HG03354 (cell line): ENCODE data around the gene CAPN10.
"Not testable (repeated sequence)": the region's sequence is repeated elsewhere in the genome, so short reads cannot be mapped to it uniquely, and the experiment has no call there.

ENCODE experiments used
- ATAC-seq: cut with Tn5 transposase; IDR thresholded peaks from one replicate; pipeline ENCODE4 v1.9.1; 2021; ENCODE audit warnings: mild to moderate bottlenecking; ENCODE audit not compliant: unreplicated experiment, poor library complexity, severe bottlenecking

CAPN10 gene

GRCh38 chr2:240561325-240561971, 25.1 kb upstream of the CAPN10 start:
- peak; percentile 3 for ATAC-seq

GRCh38 chr2:240563231-240563630, 23.3 kb upstream of the CAPN10 start:
- ATAC-seq, result not testable (repeated sequence)

- ATAC-seq, result no peak
These were observed 22.5 kb upstream of the CAPN10 start for GRCh38 chr2:240563951-240564560.

- ATAC-seq, result no peak
These were observed 21.8 kb upstream of the CAPN10 start for GRCh38 chr2:240564561-240565332.

GRCh38 chr2:240565333-240566202, 21.0 kb upstream of the CAPN10 start:
- peak; percentile 24 for ATAC-seq

- ATAC-seq, result peak; percentile 43
These were observed 20.1 kb upstream of the CAPN10 start for GRCh38 chr2:240566203-240567136.

GRCh38 chr2:240567137-240567871, 19.2 kb upstream of the CAPN10 start:
- ATAC-seq, result no peak

- ATAC-seq, result peak; percentile 43
These were observed 18.5 kb upstream of the CAPN10 start, which contains the start of gene RNPEPL1 for GRCh38 chr2:240567872-240568677. TSS of gene RNPEPL1 (plus strand) at chr2:240568484. CDS start at chr2:240568587, 103 bp downstream.

GRCh38 chr2:240568678-240569522, 17.6 kb upstream of the CAPN10 start:
- ATAC-seq, result peak; percentile 34

GRCh38 chr2:240569523-240569997, 17.0 kb upstream of the CAPN10 start:
- ATAC-seq, result no peak

- no peak for ATAC-seq
These were observed 16.5 kb upstream of the CAPN10 start for GRCh38 chr2:240569998-240570530.

- no peak for ATAC-seq
These were observed 15.8 kb upstream of the CAPN10 start for GRCh38 chr2:240570531-240571313.

GRCh38 chr2:240571314-240571973, 15.1 kb upstream of the CAPN10 start:
- ATAC-seq, result no peak

GRCh38 chr2:240572141-240573031, 14.1 kb upstream of the CAPN10 start:
- ATAC-seq, result no peak
